ENCODE data around the gene OLFML2A. TPM values are rescaled to one million over a fixed set of nuclear protein-coding genes. Genes with fewer than 3 reads are reported as not detected.

The OLFML2A gene
- total RNA-seq, 1 experiment from 2014 or later = 5.8 TPM

DNA sequence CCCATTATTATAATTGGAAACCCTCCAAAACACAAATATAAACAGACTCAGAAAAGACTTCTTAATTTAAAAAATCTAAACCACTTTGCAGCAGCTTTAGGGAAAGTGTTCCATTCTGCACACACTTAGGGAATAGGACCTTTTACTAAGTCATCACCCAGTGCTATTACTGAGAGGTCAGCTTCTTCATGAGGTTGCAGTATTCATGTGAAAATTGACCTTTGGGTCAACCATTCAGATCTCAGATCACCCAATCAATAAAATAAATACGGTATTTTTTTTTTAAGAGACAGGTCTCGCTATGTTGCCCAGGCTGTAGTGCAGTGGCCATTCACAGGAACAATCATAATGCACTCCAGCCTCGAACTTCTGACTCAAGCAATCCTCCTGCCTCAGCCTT, 27.6 kb upstream of the OLFML2A start:
- no peak overlapping the region for H3K56ac ChIP-seq (ENCODE audit: insufficient read length, low read depth, low read length)
- H3K23me2 ChIP-seq (ENCODE audit: insufficient read length, low read depth, low read length, poor library complexity, severe bottlenecking) = no peaks in the 10 kb centered on the region
- H4K8ac ChIP-seq (replicated peaks; ENCODE audit: insufficient read length, low read depth, low read length) = no peak overlapping the region
- H4K5ac ChIP-seq (ENCODE audit: insufficient read length, low read depth, low read length) = no peak overlapping the region
- peaks cover 22% of the 10 kb centered on the region; the same call in 1 of the 2 replicates for H3K79me2 ChIP-seq (ENCODE audit: insufficient read depth, low read length)
- no peaks in the 10 kb centered on the region for H3K9me3 ChIP-seq (ENCODE audit: control insufficient read depth, low read depth, low read length)
- Mint-ChIP-seq H3K4me3 (no peak overlapping the region), H3K9me3 (no peaks in the 10 kb centered on the region), H3K27ac (no peak overlapping the region), H3K4me1 (peaks cover 42 to 46% of the 10 kb centered on the region in 2 experiments), H3K27me3 (ENCODE audit: low read depth) (no peaks in the 10 kb centered on the region), H3K36me3 (ENCODE audit: insufficient read depth in 1 of 3, low read depth in 3 of 3) (no peaks in the 10 kb centered on the region)
- H2BK5ac ChIP-seq (ENCODE audit: insufficient read length, low read length) = no peak overlapping the region
- no peak overlapping the region for H2BK12ac ChIP-seq (ENCODE audit: insufficient read length, low read depth, low read length)
- H3K4me1 ChIP-seq (ENCODE audit: insufficient read depth, low read length) = peaks cover 4% of the 10 kb centered on the region; the same call in 1 of the 2 replicates
- no CpG with 5 or more reads among the region's 3 CpGs for WGBS (ENCODE audit: extremely low coverage, insufficient read length, low lambda C conversion rate)
- no peak overlapping the region for H3K4ac ChIP-seq (ENCODE audit: low read depth, low read length)
- H3K14ac ChIP-seq (ENCODE audit: insufficient read depth, low read length) = no peak overlapping the region
- H2BK15ac ChIP-seq (ENCODE audit: low read depth, low read length) = no peak overlapping the region
- no peak overlapping the region for H3K23ac ChIP-seq (ENCODE audit: insufficient read length, low read depth, low read length)
- H4K20me1 ChIP-seq (ENCODE audit: control insufficient read depth, insufficient read depth, insufficient read length) = no peaks in the 10 kb centered on the region
- no peak overlapping the region for H2AK5ac ChIP-seq (ENCODE audit: insufficient read length, low read length)
- TF ChIP-seq, protein P1, sequence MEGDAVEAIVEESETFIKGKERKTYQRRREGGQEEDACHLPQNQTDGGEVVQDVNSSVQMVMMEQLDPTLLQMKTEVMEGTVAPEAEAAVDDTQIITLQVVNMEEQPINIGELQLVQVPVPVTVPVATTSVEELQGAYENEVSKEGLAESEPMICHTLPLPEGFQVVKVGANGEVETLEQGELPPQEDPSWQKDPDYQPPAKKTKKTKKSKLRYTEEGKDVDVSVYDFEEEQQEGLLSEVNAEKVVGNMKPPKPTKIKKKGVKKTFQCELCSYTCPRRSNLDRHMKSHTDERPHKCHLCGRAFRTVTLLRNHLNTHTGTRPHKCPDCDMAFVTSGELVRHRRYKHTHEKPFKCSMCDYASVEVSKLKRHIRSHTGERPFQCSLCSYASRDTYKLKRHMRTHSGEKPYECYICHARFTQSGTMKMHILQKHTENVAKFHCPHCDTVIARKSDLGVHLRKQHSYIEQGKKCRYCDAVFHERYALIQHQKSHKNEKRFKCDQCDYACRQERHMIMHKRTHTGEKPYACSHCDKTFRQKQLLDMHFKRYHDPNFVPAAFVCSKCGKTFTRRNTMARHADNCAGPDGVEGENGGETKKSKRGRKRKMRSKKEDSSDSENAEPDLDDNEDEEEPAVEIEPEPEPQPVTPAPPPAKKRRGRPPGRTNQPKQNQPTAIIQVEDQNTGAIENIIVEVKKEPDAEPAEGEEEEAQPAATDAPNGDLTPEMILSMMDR (conservative IDR thresholded peaks at IDR 0.05) = no peak
- H3T11ph ChIP-seq (ENCODE audit: low read length) = no peak overlapping the region
- no peaks in the 10 kb centered on the region for H3K27me3 ChIP-seq (ENCODE audit: insufficient read depth, low read length)
- H3K79me1 ChIP-seq (ENCODE audit: insufficient read depth, low read depth, low read length, poor library complexity, severe bottlenecking) = peaks cover 6% of the 10 kb centered on the region
- H4K91ac ChIP-seq (ENCODE audit: insufficient read length, low read depth, low read length) = no peak overlapping the region
- DNase-seq = no peak
- no peak overlapping the region for H3K27ac ChIP-seq (ENCODE audit: insufficient read length, low read depth, low read length)
- no peak overlapping the region for H2BK120ac ChIP-seq (ENCODE audit: low read depth, low read length, poor library complexity, severe bottlenecking)
- H2BK20ac ChIP-seq (ENCODE audit: low read depth, low read length, poor library complexity, severe bottlenecking) = no peak overlapping the region
- no peak overlapping the region for H3K18ac ChIP-seq (ENCODE audit: insufficient read length, low read depth, low read length)
- no peak overlapping the region for H3K4me2 ChIP-seq (ENCODE audit: insufficient read depth, insufficient read length, low read length)
- no peak overlapping the region for H2AFZ ChIP-seq (ENCODE audit: low read length)
- no peak overlapping the region for H3K9ac ChIP-seq (ENCODE audit: extremely low read depth, insufficient read length, low read length)
